Sigmoid colon (tissue), 4 donors: ENCODE data around the gene PLBD2.

Experiments used
- CTCF ChIP-seq, 4 experiments: fragments of 450-650 bp in 3 of 4; fragments of 200-600 bp in 1 of 4; IDR thresholded peaks; one replicate each; pipeline ENCODE4 v1.5.1; 2016 to 2019; ENCODE audit warnings: antibody characterized with exemption in 4 of 4, mild to moderate bottlenecking in 3 of 4, moderate library complexity in 2 of 4
- POLR2AphosphoS5 ChIP-seq, 4 donors: sonication (generic); formaldehyde crosslinking; IDR thresholded peaks; one replicate each; pipeline ENCODE4 v1.6.1; 2017; ENCODE audit warnings: antibody characterized with exemption in 4 of 4

GRCh38 chr12:113425960-113426453 is 67.6 kb downstream of the PLBD2 start:
- TF ChIP-seq POLR2AphosphoS5 (IDR thresholded peaks at IDR 0.05): no peak
- no peak for TF ChIP-seq CTCF (IDR thresholded peaks at IDR 0.05)
